PC-9 (cell line): ENCODE measurements around the gene XPO1. TPM values are rescaled to one million over a fixed set of nuclear protein-coding genes. Genes with fewer than 3 reads are reported as not detected.

Experiments used
- BruUV-seq: library from RNA; stranded (reverse); fragments of 400-500 nt; replicated peaks from 2 replicates; lab custom pipeline; 2021; lab: Mats Ljungman, UMichigan
- CTCF ChIA-PET: fragments of 300-600 bp; sonication (Branson Sonifier 250); formaldehyde crosslinking; loops from one replicate; lab custom pipeline; 2022; ENCODE audit warnings: antibody characterized with exemption; lab: Charles Lee
- POLR2A ChIA-PET: fragments of 300-600 bp; sonication (Branson Sonifier 250); formaldehyde crosslinking; loops from one replicate; lab custom pipeline; 2022; ENCODE audit warnings: antibody characterized with exemption; ENCODE audit not compliant: unreplicated experiment; lab: Charles Lee
- DNase-seq, 2 experiments: peaks; one replicate each; pipeline versions ENCODE4 v3.0.0 to v3.0.0-alpha.2; 2015 to 2022; ENCODE audit warnings: mixed read lengths in 1 of 2
- H2AFZ ChIP-seq: fragments of 200-600 bp; sonication (generic); 2 replicates; pipeline ENCODE4 v1.8.1; 2017; ENCODE audit warnings: antibody characterized with exemption
- H3F3A ChIP-seq: fragments of 200-600 bp; sonication (generic); 2 replicates; pipeline ENCODE4 v1.8.1; 2017; ENCODE audit warnings: antibody characterized with exemption, mild to moderate bottlenecking, low read depth; ENCODE audit not compliant: insufficient read depth
- H3K27ac ChIP-seq: fragments of 200-600 bp; sonication (generic); 2 replicates; pipeline ENCODE4 v1.6.1; 2016; ENCODE audit warnings: mixed run types
- H3K27me3 ChIP-seq: fragments of 200-600 bp; sonication (generic); 2 replicates; pipeline ENCODE4 v1.6.1; 2016; ENCODE audit warnings: low read depth, mixed run types; ENCODE audit not compliant: insufficient read depth
- H3K36me3 ChIP-seq: fragments of 200-600 bp; sonication (generic); 2 replicates; pipeline ENCODE4 v1.6.1; 2016; ENCODE audit warnings: low read depth, mixed run types
- H3K4me1 ChIP-seq: fragments of 200-600 bp; sonication (generic); replicated peaks from 2 replicates; pipeline ENCODE4 v1.6.1; 2016; ENCODE audit warnings: mixed run types; ENCODE audit not compliant: insufficient read depth
- H3K4me2 ChIP-seq: fragments of 200-600 bp; sonication (generic); 2 replicates; pipeline ENCODE4 v1.6.1; 2017; ENCODE audit warnings: mixed run types
- H3K4me3 ChIP-seq: fragments of 200-600 bp; sonication (generic); 2 replicates; pipeline ENCODE4 v1.6.1; 2016; ENCODE audit warnings: mixed run types
- H3K79me2 ChIP-seq: fragments of 200-600 bp; sonication (generic); 2 replicates; pipeline ENCODE4 v1.6.1; 2017; ENCODE audit warnings: low read depth, mixed run types
- H3K9me2 ChIP-seq: fragments of 200-600 bp; sonication (generic); 2 replicates; pipeline ENCODE4 v1.8.1; 2017; ENCODE audit warnings: mild to moderate bottlenecking; ENCODE audit not compliant: insufficient read depth
- H3K9me3 ChIP-seq: fragments of 200-600 bp; sonication (generic); 2 replicates; pipeline ENCODE4 v1.8.1; 2016; ENCODE audit warnings: low read depth; ENCODE audit not compliant: insufficient read depth
- H4K20me1 ChIP-seq: fragments of 200-600 bp; sonication (generic); 2 replicates; pipeline ENCODE4 v1.8.1; 2017; ENCODE audit not compliant: insufficient read depth
- EZH2 ChIP-seq: fragments of 200-600 bp; sonication (generic); IDR thresholded peaks from 2 replicates; pipeline ENCODE4 v1.8.0; 2017; ENCODE audit warnings: antibody characterized with exemption, low read depth
- intact Hi-C: fragments of 100-400 bp; cut with micrococcal nuclease; formaldehyde crosslinking; loops from one replicate; pipeline ENCODE4 v1.10.0; 2022; ENCODE audit not compliant: unreplicated experiment
- total RNA-seq: library from RNA; stranded (reverse); gene quantifications from 2 replicates; pipeline ENCODE4 v1.2.3, GENCODE V29; 2021
- TF ChIP-seq, protein P1 (sequence below): fragments of 200-600 bp; sonication (generic); conservative IDR thresholded peaks from 2 replicates; pipeline ENCODE4 v1.6.1; 2017; ENCODE audit warnings: mixed run types, antibody characterized with exemption, mild to moderate bottlenecking, moderate library complexity

Gene XPO1
- total RNA-seq, 1 experiment from 2014 or later, result 236 TPM

DNA sequence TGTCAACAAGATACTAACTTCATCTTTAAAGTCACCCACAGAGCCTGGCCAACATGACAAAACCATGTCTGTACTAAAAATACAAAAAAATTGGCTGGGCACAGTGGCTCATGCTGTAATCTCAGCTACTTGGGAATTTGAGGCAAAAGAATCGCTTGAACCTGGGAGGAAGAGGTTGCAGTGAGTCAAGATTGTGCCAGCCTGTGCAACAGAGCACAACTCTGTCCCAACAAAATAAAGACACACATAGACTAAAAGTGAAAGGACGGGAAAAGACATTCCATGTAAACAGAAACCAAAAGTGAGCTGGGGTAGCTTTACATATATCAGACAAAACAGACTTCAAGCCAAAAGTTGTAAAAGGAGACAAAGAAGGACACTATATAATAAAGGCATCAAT, 102.1 kb downstream of the XPO1 start:
- Histone ChIP-seq H3K79me2 (peaks cover 99% of the 10 kb centered on the region), H3K9me2 (no peaks in the 10 kb centered on the region), H3K36me3 (no peaks in the 10 kb centered on the region), H3K27me3 (no peaks in the 10 kb centered on the region), H2AFZ (no peak overlapping the region), H3K9me3 (no peaks in the 10 kb centered on the region), H3F3A (peaks cover 10% of the 10 kb centered on the region), H3K27ac (no peak overlapping the region), H4K20me1 (peaks cover 90% of the 10 kb centered on the region), H3K4me2 (no peak overlapping the region), H3K4me1 (no peaks in the 10 kb centered on the region), H3K4me3 (no peak overlapping the region)
- no peak for TF ChIP-seq EZH2
- TF ChIP-seq, protein P1, sequence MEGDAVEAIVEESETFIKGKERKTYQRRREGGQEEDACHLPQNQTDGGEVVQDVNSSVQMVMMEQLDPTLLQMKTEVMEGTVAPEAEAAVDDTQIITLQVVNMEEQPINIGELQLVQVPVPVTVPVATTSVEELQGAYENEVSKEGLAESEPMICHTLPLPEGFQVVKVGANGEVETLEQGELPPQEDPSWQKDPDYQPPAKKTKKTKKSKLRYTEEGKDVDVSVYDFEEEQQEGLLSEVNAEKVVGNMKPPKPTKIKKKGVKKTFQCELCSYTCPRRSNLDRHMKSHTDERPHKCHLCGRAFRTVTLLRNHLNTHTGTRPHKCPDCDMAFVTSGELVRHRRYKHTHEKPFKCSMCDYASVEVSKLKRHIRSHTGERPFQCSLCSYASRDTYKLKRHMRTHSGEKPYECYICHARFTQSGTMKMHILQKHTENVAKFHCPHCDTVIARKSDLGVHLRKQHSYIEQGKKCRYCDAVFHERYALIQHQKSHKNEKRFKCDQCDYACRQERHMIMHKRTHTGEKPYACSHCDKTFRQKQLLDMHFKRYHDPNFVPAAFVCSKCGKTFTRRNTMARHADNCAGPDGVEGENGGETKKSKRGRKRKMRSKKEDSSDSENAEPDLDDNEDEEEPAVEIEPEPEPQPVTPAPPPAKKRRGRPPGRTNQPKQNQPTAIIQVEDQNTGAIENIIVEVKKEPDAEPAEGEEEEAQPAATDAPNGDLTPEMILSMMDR, result no peak
- no peak for DNase-seq
- ChIA-PET CTCF (no interaction called here), POLR2A (no interaction called here)
- intact Hi-C loops, result no loop called here
- no TSS peak for BruUV-seq

DNA sequence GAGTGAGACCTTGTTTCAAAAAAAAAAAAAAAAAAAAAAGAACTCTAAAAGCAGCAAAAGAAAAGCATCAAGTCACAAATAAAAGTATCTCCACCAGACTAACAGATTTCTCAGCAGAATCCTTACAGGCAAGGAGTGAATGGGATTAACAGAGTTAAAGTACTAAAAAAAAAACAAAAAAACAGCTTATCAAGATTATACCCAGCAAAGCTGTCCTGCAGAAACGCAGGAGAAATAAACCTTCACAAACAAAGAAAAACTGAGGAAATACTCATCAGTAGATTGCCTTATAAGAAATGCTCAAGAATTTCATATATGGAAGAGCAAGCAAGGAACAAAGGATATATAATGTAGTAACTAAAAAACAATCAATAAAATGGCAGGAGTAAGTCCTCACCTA, 102.9 kb downstream of the XPO1 start:
- POLR2A ChIA-PET, result no interaction called here
- Histone ChIP-seq H3K36me3 (no peaks in the 10 kb centered on the region), H3K4me1 (no peaks in the 10 kb centered on the region), H3K9me2 (no peaks in the 10 kb centered on the region), H3K27ac (no peak overlapping the region), H4K20me1 (peaks cover 94% of the 10 kb centered on the region), H3K4me2 (no peak overlapping the region), H3K9me3 (no peaks in the 10 kb centered on the region), H3K27me3 (no peaks in the 10 kb centered on the region), H3K79me2 (peaks cover 99% of the 10 kb centered on the region), H3K4me3 (no peak overlapping the region), H2AFZ (no peak overlapping the region), H3F3A (peaks cover 17% of the 10 kb centered on the region)
- no peak for TF ChIP-seq EZH2
- TF ChIP-seq, protein P1, result no peak
- intact Hi-C loops, result no loop called here
- BruUV-seq, result no TSS peak
- no peak for DNase-seq
- CTCF ChIA-PET, result interaction anchor here (0.7 kb wide), 4 partner anchors 9 to 219 kb away, joined by 3 to 17 read pairs (median 7); no protein-coding TSS in a partner anchor

DNA sequence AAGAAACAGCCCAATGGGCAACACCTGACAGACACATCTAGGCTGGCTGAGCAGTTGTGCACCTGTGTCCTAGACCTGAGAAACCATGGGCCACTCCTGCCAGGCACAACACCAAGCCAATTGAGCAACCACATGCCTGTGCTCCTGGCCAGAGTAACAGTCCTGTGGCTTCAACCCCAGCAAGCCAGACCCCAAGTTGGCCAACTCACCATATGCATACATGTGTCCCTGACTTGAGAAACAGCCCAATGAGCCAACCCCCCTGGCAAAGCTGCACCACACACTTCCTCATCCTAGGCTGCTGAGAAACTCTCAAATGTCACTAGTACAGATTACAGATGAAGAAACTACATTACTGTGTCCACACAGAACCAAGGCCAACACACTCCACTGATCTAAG, 103.8 kb downstream of the XPO1 start:
- POLR2A ChIA-PET, result no interaction called here
- Histone ChIP-seq H3K79me2 (peaks cover 99% of the 10 kb centered on the region), H2AFZ (no peak overlapping the region), H3K27me3 (no peaks in the 10 kb centered on the region), H3F3A (peaks cover 21% of the 10 kb centered on the region), H3K27ac (no peak overlapping the region), H4K20me1 (peaks cover 93% of the 10 kb centered on the region), H3K4me2 (no peak overlapping the region), H3K4me1 (no peaks in the 10 kb centered on the region), H3K9me2 (no peaks in the 10 kb centered on the region), H3K36me3 (no peaks in the 10 kb centered on the region), H3K9me3 (no peaks in the 10 kb centered on the region), H3K4me3 (no peak overlapping the region)
- DNase-seq, result no peak
- intact Hi-C loops, result no loop called here
- BruUV-seq, result no TSS peak
- CTCF ChIA-PET, result no interaction called here
- TF ChIP-seq EZH2, result no peak
- TF ChIP-seq, protein P1, result no peak
